H1 (cell line): Measurements from ENCODE around the gene SOX10. TPM values are rescaled to one million over a fixed set of nuclear protein-coding genes. Genes with fewer than 3 reads are reported as not detected.

Source experiments
- CTCF ChIA-PET: fragments of 300-600 bp; sonication (Branson Sonifier 250); formaldehyde crosslinking; loops from one replicate; lab custom pipeline; 2021; ENCODE audit not compliant: partially characterized antibody; lab: Charles Lee
- POLR2A ChIA-PET: fragments of 300-600 bp; sonication (Branson Sonifier 250); formaldehyde crosslinking; loops from one replicate; lab custom pipeline; 2021; ENCODE audit warnings: inconsistent platforms; ENCODE audit not compliant: partially characterized antibody; lab: Charles Lee
- DNase-seq, 2 experiments: peaks; one replicate each; pipeline versions ENCODE4 v3.0.0 to v3.0.0-alpha.2; 2010 to 2022; ENCODE audit warnings: low spot score in 2 of 2, low read depth in 1 of 2, mixed read lengths in 1 of 2
- FAIRE-seq: peaks from 2 replicates; lab custom pipeline; 2011; peaks lifted over from hg19 to GRCh38; lab: Jason Lieb, UNC
- H2AFZ ChIP-seq: 2 replicates; pipeline ENCODE4 v1.8.1; 2012; ENCODE audit warnings: low read length, inconsistent platforms
- H2AK5ac ChIP-seq: 2 replicates; pipeline ENCODE4 v1.6.1; 2013; ENCODE audit warnings: low read depth, low read length
- H2BK120ac ChIP-seq: replicated peaks from 2 replicates; pipeline ENCODE3; 2013; ENCODE audit warnings: low read depth, low read length, inconsistent platforms
- H2BK12ac ChIP-seq: 2 replicates; pipeline ENCODE4 v1.6.1; 2013; ENCODE audit warnings: low read depth, low read length
- H2BK15ac ChIP-seq: 2 replicates; pipeline ENCODE4 v1.6.1; 2013; ENCODE audit warnings: low read length
- H2BK20ac ChIP-seq: 2 replicates; pipeline ENCODE4 v1.6.1; 2013; ENCODE audit warnings: low read length
- H2BK5ac ChIP-seq: 2 replicates; pipeline ENCODE4 v1.6.1; 2013; ENCODE audit warnings: low read depth, low read length
- H3K14ac ChIP-seq: 2 replicates; pipeline ENCODE4 v1.6.1; 2013; ENCODE audit warnings: inconsistent platforms; ENCODE audit not compliant: insufficient read length
- H3K18ac ChIP-seq: 2 replicates; pipeline ENCODE4 v1.6.1; 2013; ENCODE audit warnings: low read length; ENCODE audit errors: extremely low read depth
- H3K23ac ChIP-seq: 2 replicates; pipeline ENCODE4 v1.6.1; 2013; ENCODE audit warnings: inconsistent platforms; ENCODE audit not compliant: insufficient read length
- H3K23me2 ChIP-seq: 2 replicates; pipeline ENCODE4 v1.6.1; 2013; ENCODE audit warnings: low read depth, low read length
- H3K27ac ChIP-seq: 2 replicates; pipeline ENCODE4 v1.6.1; 2011; ENCODE audit warnings: low read depth, low read length, inconsistent platforms
- H3K27me3 ChIP-seq, 4 experiments: replicated peaks in 1 of 4; 1 replicate in 1 of 4; 2 replicates in 3 of 4; pipeline versions ENCODE4 v1.6.1 to v1.8.1; 2011 to 2013; ENCODE audit warnings: low read length in 3 of 4, mild to moderate bottlenecking in 3 of 4, inconsistent platforms in 2 of 4, mixed read lengths in 2 of 4, moderate library complexity in 1 of 4; ENCODE audit not compliant: control insufficient read depth in 3 of 4, insufficient read depth in 3 of 4; ENCODE audit errors: extremely low read depth in 1 of 4
- H3K36me3 ChIP-seq, 4 experiments: 2 replicates each; pipeline versions ENCODE4 v1.6.1 to v1.8.1; 2011 to 2013; ENCODE audit warnings: mild to moderate bottlenecking in 4 of 4, low read length in 3 of 4, moderate library complexity in 2 of 4, control low read depth in 1 of 4, inconsistent platforms in 1 of 4; ENCODE audit not compliant: insufficient read depth in 4 of 4, control insufficient read depth in 2 of 4
- H3K4ac ChIP-seq: replicated peaks from 2 replicates; pipeline ENCODE3; 2013; ENCODE audit warnings: low read length, low read depth, mixed read lengths, inconsistent platforms; ENCODE audit not compliant: insufficient read length
- H3K4me1 ChIP-seq, 4 experiments: replicated peaks in 1 of 4; 1 replicate in 1 of 4; 2 replicates in 3 of 4; pipeline versions ENCODE4 v1.6.1 to v1.8.1; 2011 to 2013; ENCODE audit warnings: low read length in 3 of 4, inconsistent platforms in 2 of 4, mixed read lengths in 1 of 4; ENCODE audit not compliant: insufficient read depth in 4 of 4, control insufficient read depth in 3 of 4
- H3K4me2 ChIP-seq, 2 experiments: 2 replicates each; pipeline versions ENCODE4 v1.6.1 to v1.8.1; 2011 to 2013; ENCODE audit warnings: low read depth in 2 of 2, low read length in 2 of 2, control low read depth in 1 of 2, inconsistent platforms in 1 of 2, mild to moderate bottlenecking in 1 of 2; ENCODE audit not compliant: insufficient read depth in 1 of 2
- H3K4me3 ChIP-seq, 4 experiments: fragments of 200-600, 300-600 bp in 1 of 4; sonication (generic), shearing (Covaris generic), sonication (Bioruptor Twin) in 1 of 4; 2 replicates each; pipeline versions ENCODE4 v1.5.1 to v1.8.1; 2011 to 2016; ENCODE audit warnings: low read length in 4 of 4, low read depth in 3 of 4, control low read depth in 2 of 4, inconsistent platforms in 2 of 4, mild to moderate bottlenecking in 2 of 4, mixed read lengths in 1 of 4, moderate library complexity in 1 of 4; ENCODE audit not compliant: insufficient read depth in 2 of 4; ENCODE audit errors: extremely low read depth in 1 of 4
- H3K56ac ChIP-seq: replicated peaks from 2 replicates; pipeline ENCODE3; 2013; ENCODE audit warnings: low read depth, mild to moderate bottlenecking, mixed read lengths, low read length, inconsistent platforms; ENCODE audit not compliant: insufficient read length
- H3K79me1 ChIP-seq: 2 replicates; pipeline ENCODE4 v1.6.1; 2013; ENCODE audit warnings: low read depth, low read length, control low read depth
- H3K79me2 ChIP-seq, 2 experiments: 2 replicates each; pipeline versions ENCODE4 v1.6.1 to v1.8.1; 2012 to 2013; ENCODE audit warnings: low read length in 2 of 2, mild to moderate bottlenecking in 2 of 2, inconsistent platforms in 1 of 2; ENCODE audit not compliant: insufficient read depth in 2 of 2, control insufficient read depth in 1 of 2
- H3K9ac ChIP-seq, 4 experiments: replicated peaks in 1 of 4; 1 replicate in 1 of 4; 2 replicates in 3 of 4; pipeline versions ENCODE4 v1.6.1 to v1.8.1; 2011 to 2013; ENCODE audit warnings: low read depth in 3 of 4, low read length in 3 of 4, control low read depth in 2 of 4, mild to moderate bottlenecking in 2 of 4, moderate library complexity in 2 of 4, inconsistent platforms in 1 of 4; ENCODE audit errors: extremely low read depth in 1 of 4
- H3K9me3 ChIP-seq, 2 experiments: 2 replicates each; pipeline versions ENCODE4 v1.6.1 to v1.8.1; 2012 to 2013; ENCODE audit warnings: mild to moderate bottlenecking in 2 of 2, moderate library complexity in 2 of 2, control low read depth in 1 of 2, inconsistent platforms in 1 of 2, low read depth in 1 of 2, low read length in 1 of 2, mixed read lengths in 1 of 2; ENCODE audit not compliant: insufficient read depth in 2 of 2
- H4K20me1 ChIP-seq, 2 experiments: replicated peaks in 1 of 2; 2 replicates each; pipeline versions ENCODE3 to v1.8.1; 2011 to 2013; ENCODE audit warnings: inconsistent platforms in 2 of 2, low read length in 2 of 2, mild to moderate bottlenecking in 1 of 2; ENCODE audit not compliant: insufficient read depth in 2 of 2, control insufficient read depth in 1 of 2
- H4K5ac ChIP-seq: 2 replicates; pipeline ENCODE4 v1.6.1; 2013; ENCODE audit warnings: low read length, low read depth, mixed read lengths, inconsistent platforms; ENCODE audit not compliant: insufficient read length
- H4K8ac ChIP-seq: 2 replicates; pipeline ENCODE4 v1.8.0; 2013; ENCODE audit warnings: mild to moderate bottlenecking, moderate library complexity, low read length, inconsistent platforms; ENCODE audit not compliant: insufficient read depth; ENCODE audit errors: extremely low read depth
- H4K91ac ChIP-seq: replicated peaks from 2 replicates; pipeline ENCODE3; 2013; ENCODE audit warnings: low read length, mixed read lengths, inconsistent platforms; ENCODE audit not compliant: insufficient read length
- BRCA1 ChIP-seq: IDR thresholded peaks from 2 replicates; pipeline ENCODE4 v1.6.1; 2012; ENCODE audit warnings: low read depth, low read length, improper control_type of control experiment
- POLR2A ChIP-seq, 2 experiments: IDR thresholded peaks; 1 replicate in 1 of 2; 2 replicates in 1 of 2; pipeline ENCODE4 v1.6.1; 2011; ENCODE audit warnings: low read depth in 2 of 2, low read length in 2 of 2, mild to moderate bottlenecking in 2 of 2; ENCODE audit errors: control extremely low read depth in 1 of 2
- POLR2AphosphoS5 ChIP-seq: IDR thresholded peaks from 2 replicates; pipeline ENCODE4 v1.6.1; 2011; ENCODE audit warnings: low read depth, low read length
- TEAD4 ChIP-seq: IDR thresholded peaks from 2 replicates; pipeline ENCODE4 v1.6.1; 2012; ENCODE audit warnings: low read depth, low read length, inconsistent platforms, mixed read lengths
- WGBS, 2 experiments: shearing (Covaris generic) in 1 of 2; methylation state at CpG; one replicate each; pipeline versions ENCODE4 v1.1.6 to v1.1.7; 2013 to 2015; ENCODE audit warnings: low lambda C conversion rate in 2 of 2, mixed read lengths in 2 of 2, inconsistent platforms in 1 of 2, low coverage in 1 of 2, missing lambda C conversion rate in 1 of 2; ENCODE audit not compliant: insufficient replicate concordance in 2 of 2, insufficient coverage in 1 of 2, insufficient read length in 1 of 2; ENCODE audit errors: extremely low coverage in 1 of 2, missing lambda C conversion rate in 1 of 2; 5-methylcytosine and 5-hydroxymethylcytosine counted together
- polyA plus RNA-seq, 7 experiments: library from polyadenylated mRNA; depleted of rRNA in 3 of 7; stranded (reverse) in 5 of 7; unstranded in 2 of 7; fragments of >200 nt in 5 of 7; fragments of 200-250 nt in 2 of 7; gene quantifications; 1 replicate in 5 of 7; 2 replicates in 1 of 7; 4 replicates in 1 of 7; pipeline versions ENCODE4 v1.2.1 to v1.2.3, GENCODE V29; 2011 to 2013; ENCODE audit warnings: missing spikeins in 2 of 7, mixed read lengths in 2 of 7
- total RNA-seq: library from RNA; stranded (reverse); fragmentation: NEBNext Ultra II Directional; extraction: Animal tissue kit (Norgen Biotek cat#: 25700); gene quantifications from 2 replicates; pipeline ENCODE4 v1.2.1, GENCODE V29; 2021

The SOX10 gene
- total and polyA plus RNA-seq, 2 of the 8 experiments (the other 6 are each of a cell fraction or from before 2014, with no cell fraction given), result 2.7 TPM

GRCh38 chr22:38027487-38027886 lies 43.1 kb upstream of the SOX10 start:
- Histone ChIP-seq H2BK5ac (no peak overlapping the region), H4K91ac (no peak overlapping the region), H3K23ac (no peak overlapping the region), H3K18ac (no peak overlapping the region), H2AFZ (no peak overlapping the region), H3K9ac (no peak overlapping the region), H3K36me3 (no peaks in the 10 kb centered on the region), H4K5ac (no peak overlapping the region), H2BK120ac (no peak overlapping the region), H2BK12ac (0 out of 2 replicates have a peak overlapping the region, but pooled peaks have one; percentile 1), H3K14ac (no peak overlapping the region), H3K79me2 (no peaks in the 10 kb centered on the region), H3K4me3 (no peak overlapping the region), H3K9me3 (no peaks in the 10 kb centered on the region), H3K56ac (no peak overlapping the region), H4K8ac (0 out of 2 replicates have a peak overlapping the region, but pooled peaks have one; percentile 0), H3K4me1 (peaks cover 0 to 14% (median 2%) of the 10 kb centered on the region in 4 experiments; a peak in 5 of 7 replicates), H3K27ac (no peak overlapping the region), H3K4ac (no peak overlapping the region), H2BK15ac (0 out of 2 replicates have a peak overlapping the region, but pooled peaks have one; percentile 47), H3K4me2 (no peak overlapping the region), H3K23me2 (peaks cover 3% of the 10 kb centered on the region; the same call in 1 of the 2 replicates), H2AK5ac (no peak overlapping the region), H3K79me1 (no peaks in the 10 kb centered on the region), H2BK20ac (no peak overlapping the region), H3K27me3 (peaks cover 0 to 5% (median 0%) of the 10 kb centered on the region in 4 experiments; a peak in 1 of 7 replicates), H4K20me1 (peaks cover 0 to 3% of the 10 kb centered on the region in 2 experiments)
- ChIA-PET CTCF (interaction anchor here (0.8 to 2.0 kb wide), 11 partner anchors 8 to 492 kb away, joined by 3 to 8 read pairs (median 3); partner anchors contain the start of gene BAIAP2L2), POLR2A (interaction anchor here (2.0 kb wide), 1 partner anchor 12 kb away, joined by 7 read pairs; no protein-coding TSS in a partner anchor)
- no peak for DNase-seq
- TF ChIP-seq POLR2AphosphoS5 (no peak), POLR2A (IDR thresholded peaks at IDR 0.05; ENCODE audit: control extremely low read depth in 1 of 2, low read depth in 2 of 2, low read length in 2 of 2) (no peak), BRCA1 (no peak), TEAD4 (no peak)
- 92% methylated on average over 8 of the region's 9 CpGs; no CpG with 5 or more reads in 1 of the 2 experiments for WGBS, 2 experiments
- FAIRE-seq, result no peak
